WI38 (cell line): Measurements from ENCODE around the gene INKA1.
A peak's percentile ranks its signal among the peaks of the same experiment; 100 is the strongest.

Source experiments
- H3K4me3 ChIP-seq: 2 replicates; pipeline ENCODE4 v1.5.1; 2011; ENCODE audit warnings: low read depth, mild to moderate bottlenecking, control low read depth, low read length
- TF ChIP-seq, protein P1 (sequence below): IDR thresholded peaks from 2 replicates; pipeline ENCODE4 v1.5.1; 2012; ENCODE audit warnings: low read depth, mild to moderate bottlenecking, control low read depth, low read length

INKA1 gene

DNA sequence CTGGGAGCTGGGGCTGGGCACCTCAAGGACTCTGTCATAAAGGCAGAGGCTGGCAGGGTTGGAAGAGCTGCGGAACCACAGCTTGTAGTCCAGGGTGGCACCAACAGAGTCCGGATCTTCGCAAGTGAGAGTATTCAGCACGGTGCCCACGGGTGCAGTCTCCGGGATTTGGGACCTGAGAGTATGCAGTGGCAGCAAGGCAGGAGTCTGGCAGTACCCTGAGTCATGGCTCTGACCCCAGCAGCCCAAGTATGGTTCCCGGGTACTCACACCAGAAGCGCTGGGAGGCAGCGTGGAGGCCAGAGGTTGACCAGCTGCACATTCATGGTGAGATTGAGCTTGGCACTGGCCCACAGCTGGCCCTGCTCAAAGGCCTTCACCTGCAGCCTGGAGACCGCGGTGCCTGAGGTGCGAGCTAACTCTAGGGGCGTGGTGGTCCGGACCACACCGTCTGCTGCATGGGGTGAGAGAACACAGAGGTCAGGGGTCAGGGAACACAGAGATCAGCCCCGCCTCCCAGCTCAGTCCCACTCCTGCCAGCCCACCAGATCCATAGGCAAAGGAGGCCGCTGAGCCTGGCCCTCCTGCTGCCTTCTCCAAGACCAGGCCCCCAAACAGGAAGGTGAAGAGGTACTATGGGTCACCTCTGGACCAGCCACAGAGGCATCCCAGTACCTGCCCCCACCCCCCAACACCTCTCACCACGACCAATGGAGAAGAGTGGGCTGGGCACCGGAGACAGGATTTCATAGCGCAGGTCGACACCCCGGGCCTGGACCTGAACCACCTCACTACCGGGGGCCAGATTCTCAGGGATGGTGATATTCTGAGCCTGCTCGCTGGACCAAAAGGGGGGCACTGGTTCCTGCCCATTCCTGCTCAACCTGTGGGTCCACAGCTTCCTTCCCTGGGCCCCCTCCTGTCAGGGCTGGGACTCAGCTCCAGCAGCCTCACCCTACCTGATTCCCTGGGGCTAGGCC lies 7.8 kb upstream of the INKA1 start:
- no peak overlapping the region for H3K4me3 ChIP-seq
- TF ChIP-seq, protein P1, sequence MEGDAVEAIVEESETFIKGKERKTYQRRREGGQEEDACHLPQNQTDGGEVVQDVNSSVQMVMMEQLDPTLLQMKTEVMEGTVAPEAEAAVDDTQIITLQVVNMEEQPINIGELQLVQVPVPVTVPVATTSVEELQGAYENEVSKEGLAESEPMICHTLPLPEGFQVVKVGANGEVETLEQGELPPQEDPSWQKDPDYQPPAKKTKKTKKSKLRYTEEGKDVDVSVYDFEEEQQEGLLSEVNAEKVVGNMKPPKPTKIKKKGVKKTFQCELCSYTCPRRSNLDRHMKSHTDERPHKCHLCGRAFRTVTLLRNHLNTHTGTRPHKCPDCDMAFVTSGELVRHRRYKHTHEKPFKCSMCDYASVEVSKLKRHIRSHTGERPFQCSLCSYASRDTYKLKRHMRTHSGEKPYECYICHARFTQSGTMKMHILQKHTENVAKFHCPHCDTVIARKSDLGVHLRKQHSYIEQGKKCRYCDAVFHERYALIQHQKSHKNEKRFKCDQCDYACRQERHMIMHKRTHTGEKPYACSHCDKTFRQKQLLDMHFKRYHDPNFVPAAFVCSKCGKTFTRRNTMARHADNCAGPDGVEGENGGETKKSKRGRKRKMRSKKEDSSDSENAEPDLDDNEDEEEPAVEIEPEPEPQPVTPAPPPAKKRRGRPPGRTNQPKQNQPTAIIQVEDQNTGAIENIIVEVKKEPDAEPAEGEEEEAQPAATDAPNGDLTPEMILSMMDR, result no peak

DNA sequence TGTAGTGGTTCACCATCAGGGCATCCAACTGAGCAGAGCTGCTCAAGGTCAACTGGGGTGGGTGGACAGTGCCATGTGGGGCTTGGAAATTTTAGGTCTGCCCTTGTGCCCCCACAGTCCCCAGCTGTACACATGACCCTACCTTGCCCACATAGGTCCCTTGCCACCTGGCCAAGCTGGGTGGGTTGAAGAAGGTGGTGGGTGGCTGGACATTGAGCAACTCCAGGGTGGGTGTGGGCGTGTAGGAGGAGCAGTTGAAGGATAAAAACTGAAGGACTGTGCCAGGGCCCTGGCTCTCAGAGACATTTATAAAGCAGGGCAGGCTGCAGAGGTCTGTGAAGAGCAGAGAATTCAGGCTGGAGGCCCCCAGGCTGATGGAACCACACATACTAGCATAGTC lies 4.0 kb upstream of the INKA1 start:
- no peak overlapping the region for H3K4me3 ChIP-seq
- TF ChIP-seq, protein P1, result no peak

DNA sequence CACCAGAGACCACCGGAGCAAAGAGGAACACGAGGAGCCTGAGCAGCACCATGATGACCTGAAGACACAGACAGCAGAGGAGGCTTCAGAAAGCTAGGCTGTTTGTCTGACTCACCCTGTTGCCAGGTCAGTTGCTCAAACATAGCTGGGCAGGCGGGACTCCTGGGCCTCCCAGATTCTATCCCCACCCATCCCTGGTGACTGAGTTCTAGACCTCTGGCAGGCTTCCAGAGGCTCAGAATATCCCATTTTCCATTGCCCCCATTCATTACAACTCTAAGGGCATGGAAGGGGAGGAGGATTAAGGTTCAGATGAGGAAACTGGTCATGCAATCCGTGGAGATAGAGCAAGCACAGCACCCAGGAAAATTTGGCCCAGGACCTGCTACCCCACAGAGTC lies 3.3 kb upstream of the INKA1 start, which contains the start of gene CDHR4:
Gene CDHR4 (minus strand): TSS at position 113 of the 400 bp plus-strand sequence. CDS start 61 bp downstream, at position 52.
- TF ChIP-seq, protein P1, result no peak
- H3K4me3 ChIP-seq, result no peak within 1 kb of the TSS

DNA sequence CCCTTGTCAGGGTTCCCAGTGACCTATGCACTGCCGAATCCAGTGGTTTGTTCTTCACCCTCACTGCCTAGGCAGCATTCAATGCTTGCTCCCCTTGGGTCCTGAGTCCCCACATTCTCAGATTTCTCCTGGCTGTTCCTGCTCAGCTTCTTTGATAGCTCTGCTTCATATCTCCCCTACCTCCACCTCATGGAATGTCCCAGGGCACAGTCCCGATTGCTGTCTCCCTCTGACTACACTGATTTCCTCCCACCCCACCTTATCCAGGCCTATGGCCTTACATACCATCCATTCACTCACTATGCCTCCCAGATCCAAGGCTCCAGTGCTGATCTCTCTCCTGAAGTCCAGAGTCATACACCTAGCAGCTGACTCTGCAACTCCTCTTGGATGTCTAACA lies 1.9 kb upstream of the INKA1 start:
- TF ChIP-seq, protein P1, result no peak
- H3K4me3 ChIP-seq, result no peak overlapping the region

DNA sequence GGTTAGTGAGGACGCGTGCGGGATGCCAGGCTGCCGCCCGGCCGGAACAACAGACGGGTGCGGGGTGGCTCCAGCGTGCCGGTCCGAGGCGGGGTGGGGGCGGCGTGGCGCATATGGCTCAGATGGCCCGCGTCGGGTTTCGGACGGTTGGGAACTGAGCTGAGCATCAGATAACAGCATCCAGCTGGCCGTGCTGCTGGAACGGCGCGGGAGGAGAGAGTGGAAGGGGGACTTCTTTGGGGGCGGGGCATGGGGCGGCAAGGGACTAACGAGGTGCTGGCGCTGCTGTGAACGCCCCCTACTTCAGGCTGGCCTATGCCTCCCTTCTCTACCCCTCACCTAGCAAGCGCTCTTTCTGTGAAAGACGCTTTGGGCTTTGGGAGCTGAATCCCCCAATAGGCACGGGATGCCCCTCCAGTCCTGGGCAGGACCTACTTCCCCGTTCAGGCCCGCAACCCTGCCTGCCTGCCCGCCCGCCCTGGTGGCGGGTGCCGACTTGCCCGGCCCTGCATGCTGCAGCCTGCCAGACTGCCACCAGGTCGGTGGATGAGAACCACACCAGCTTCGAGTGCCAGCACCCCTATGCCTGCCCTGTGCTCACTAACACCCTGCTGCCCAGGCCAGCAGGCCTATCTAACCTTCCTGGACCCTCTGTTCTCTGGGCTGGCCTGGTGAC lies 542 bp downstream of the INKA1 start:
- peak overlapping the region; percentile 71 for H3K4me3 ChIP-seq
- TF ChIP-seq, protein P1, result no peak

DNA sequence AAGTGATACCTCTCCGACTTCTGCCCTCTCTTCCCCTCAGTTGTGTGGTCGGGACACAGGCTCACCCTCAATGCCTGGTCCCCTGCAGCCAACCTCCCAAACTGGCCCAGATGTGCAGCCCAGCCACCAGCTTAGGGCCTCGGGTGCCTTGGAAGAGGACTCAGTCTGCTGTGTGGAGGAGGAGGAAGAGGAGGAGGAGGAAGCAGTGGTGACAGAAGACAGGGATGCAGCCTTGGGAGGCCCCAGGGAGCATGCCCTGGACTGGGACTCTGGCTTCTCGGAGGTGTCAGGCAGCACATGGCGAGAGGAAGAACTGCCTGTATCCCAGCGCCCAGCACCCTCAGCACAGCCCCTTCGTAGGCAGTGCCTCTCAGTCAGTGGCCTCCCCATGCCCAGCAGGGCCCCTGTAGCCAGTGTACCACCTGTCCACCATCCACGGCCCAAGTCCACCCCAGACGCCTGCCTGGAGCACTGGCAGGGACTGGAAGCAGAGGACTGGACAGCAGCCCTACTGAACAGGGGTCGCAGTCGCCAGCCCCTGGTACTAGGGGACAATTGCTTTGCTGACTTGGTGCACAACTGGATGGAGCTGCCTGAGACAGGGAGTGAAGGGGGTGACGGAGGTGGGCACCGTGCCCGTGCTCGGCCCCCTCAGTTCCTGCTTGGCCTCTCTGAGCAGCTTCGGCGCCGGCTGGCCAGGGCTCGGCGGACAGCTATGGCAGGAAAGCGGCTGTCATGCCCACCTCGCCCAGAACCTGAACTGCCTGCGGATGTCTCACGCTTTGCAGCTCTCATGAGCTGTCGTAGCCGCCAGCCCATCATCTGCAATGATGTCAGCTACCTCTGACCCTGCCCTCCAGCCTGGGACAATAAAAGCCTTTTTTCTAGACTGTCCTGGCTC lies 1.3 kb downstream of the INKA1 start:
- TF ChIP-seq, protein P1, result no peak
- peak overlapping the region; percentile 71 for H3K4me3 ChIP-seq
